K562 (cell line): ENCODE results near the gene GLRX3. TPM values are rescaled to one million over a fixed set of nuclear protein-coding genes. Genes with fewer than 3 reads are reported as not detected.

Experiments
- ATAC-seq: fragments of 200-7000 bp; cut with Tn5 transposase; 3 replicates; pipeline ENCODE4 v1.9.1; 2020; ENCODE audit warnings: moderate library complexity
- BruUV-seq: library from RNA; stranded (reverse); fragments of 400-500 nt; replicated peaks from 2 replicates; lab custom pipeline; 2021; lab: Mats Ljungman, UMichigan
- CTCF ChIA-PET: fragments of 300-600 bp; formaldehyde crosslinking; extraction: SDS; loops from one replicate; lab custom pipeline; 2021; ENCODE audit warnings: low intra/inter-chr PET ratio; lab: Yijun Ruan, JAX
- POLR2A ChIA-PET: fragments of 300-600, 350-650 bp; sonication (Branson Sonifier 250); formaldehyde crosslinking; extraction: SDS; loops from one replicate; lab custom pipeline; 2021; ENCODE audit warnings: antibody characterized with exemption, inconsistent platforms; lab: Yijun Ruan, JAX
- DNase-seq, 4 experiments: peaks; one replicate each; pipeline versions ENCODE4 v3.0.0 to v3.0.0-alpha.2; 2011 to 2018; ENCODE audit warnings: low spot score in 3 of 4, mixed read lengths in 3 of 4; ENCODE audit errors: extremely low read depth in 1 of 4
- FAIRE-seq: peaks from 2 replicates; lab custom pipeline; 2011; peaks lifted over from hg19 to GRCh38; lab: Jason Lieb, UNC
- H2AFZ ChIP-seq: 2 replicates; pipeline ENCODE4 v1.6.0; 2011; ENCODE audit warnings: low read depth, low read length, control low read depth, inconsistent platforms
- H3K27ac ChIP-seq: fragments of 200-600 bp; 3 replicates; pipeline ENCODE4 v1.8.0; 2011; ENCODE audit warnings: low read depth, mild to moderate bottlenecking, control low read depth, inconsistent platforms, low read length, moderate library complexity, mixed read lengths; ENCODE audit errors: extremely low read depth
- H3K27me3 ChIP-seq, 2 experiments: fragments of 300-600 bp in 1 of 2; 2 replicates in 1 of 2; 3 replicates in 1 of 2; pipeline versions ENCODE4 v1.6.0 to v1.8.0; 2011; ENCODE audit warnings: inconsistent platforms in 2 of 2, low read length in 2 of 2, mild to moderate bottlenecking in 1 of 2, mixed read lengths in 1 of 2, moderate library complexity in 1 of 2; ENCODE audit not compliant: control insufficient read depth in 2 of 2, insufficient read depth in 2 of 2
- H3K36me3 ChIP-seq: fragments of 300-600 bp; 3 replicates; pipeline ENCODE4 v1.8.0; 2011; ENCODE audit warnings: mild to moderate bottlenecking, low read length, inconsistent platforms; ENCODE audit not compliant: control insufficient read depth, insufficient read depth
- H3K4me1 ChIP-seq, 2 experiments: fragments of 200-600 bp in 1 of 2; replicated peaks in 1 of 2; 2 replicates in 1 of 2; 3 replicates in 1 of 2; pipeline versions ENCODE4 v1.5.1 to v1.8.0; 2011; ENCODE audit warnings: inconsistent platforms in 2 of 2, low read length in 2 of 2, mild to moderate bottlenecking in 1 of 2, mixed read lengths in 1 of 2, moderate library complexity in 1 of 2; ENCODE audit not compliant: control insufficient read depth in 2 of 2, insufficient read depth in 2 of 2
- H3K4me2 ChIP-seq: 2 replicates; pipeline ENCODE4 v1.6.1; 2011; ENCODE audit warnings: low read length, control low read depth, inconsistent platforms, mixed read lengths; ENCODE audit not compliant: insufficient read depth
- H3K4me3 ChIP-seq: fragments of 200-600 bp; sonication (generic), shearing (Covaris generic); 2 replicates; pipeline ENCODE4 v1.5.1; 2016; ENCODE audit warnings: control low read depth, inconsistent platforms
- H3K79me2 ChIP-seq: fragments of 200-600 bp; 3 replicates; pipeline ENCODE4 v1.8.0; 2011; ENCODE audit warnings: low read length, inconsistent platforms; ENCODE audit not compliant: control insufficient read depth, insufficient read depth
- H3K9ac ChIP-seq, 2 experiments: 2 replicates each; pipeline versions ENCODE4 v1.6.0 to v1.6.1; 2011; ENCODE audit warnings: low read depth in 2 of 2, low read length in 2 of 2, control low read depth in 1 of 2, inconsistent platforms in 1 of 2, mild to moderate bottlenecking in 1 of 2, mixed read lengths in 1 of 2; ENCODE audit not compliant: insufficient read depth in 1 of 2
- H3K9me1 ChIP-seq: one replicate; pipeline ENCODE4 v1.6.0; 2011; ENCODE audit warnings: inconsistent platforms, mild to moderate bottlenecking, low read length, moderate library complexity; ENCODE audit not compliant: control insufficient read depth, insufficient read depth
- H3K9me3 ChIP-seq: replicated peaks from 2 replicates; pipeline ENCODE4 v1.5.1; 2011; ENCODE audit warnings: low read depth, low read length, inconsistent platforms; ENCODE audit not compliant: control insufficient read depth, insufficient read depth
- H4K20me1 ChIP-seq: replicated peaks from 2 replicates; pipeline ENCODE4 v1.6.1; 2011; ENCODE audit warnings: low read length, inconsistent platforms, mixed read lengths; ENCODE audit not compliant: control insufficient read depth, insufficient read depth
- COPS2 ChIP-seq: fragments of 450-650 bp; conservative IDR thresholded peaks from 2 replicates; pipeline ENCODE4 v1.6.1; 2016; ENCODE audit warnings: mild to moderate bottlenecking, moderate library complexity
- CREB1 ChIP-seq, 2 experiments: sonication (generic) in 1 of 2; formaldehyde crosslinking in 1 of 2; IDR thresholded peaks; 2 replicates each; pipeline versions ENCODE4 v1.6.1 to v1.8.0; 2012 to 2022; ENCODE audit warnings: inconsistent platforms in 1 of 2, mild to moderate bottlenecking in 1 of 2, missing genetic modification reagents in 1 of 2, moderate library complexity in 1 of 2
- ELF2 ChIP-seq: fragments of 250-450 bp; sonication (Bioruptor Pico); IDR thresholded peaks from 2 replicates; pipeline ENCODE4 v1.5.0; 2021; ENCODE audit warnings: mild to moderate bottlenecking
- GABPB1 ChIP-seq: sonication (generic); formaldehyde crosslinking; IDR thresholded peaks from 2 replicates; pipeline ENCODE4 v1.8.0; 2022; ENCODE audit warnings: mild to moderate bottlenecking, missing genetic modification reagents
- GATAD2A ChIP-seq: fragments of 450-650 bp; IDR thresholded peaks from 2 replicates; pipeline ENCODE4 v1.6.1; 2017
- MAFG ChIP-seq: fragments of 450-650 bp; conservative IDR thresholded peaks from 2 replicates; pipeline ENCODE4 v1.6.1; 2016; ENCODE audit warnings: missing genetic modification characterization, missing compliant biosample characterization
- PHF21A ChIP-seq: fragments of 450-650 bp; IDR thresholded peaks from 2 replicates; pipeline ENCODE4 v1.6.1; 2017; ENCODE audit warnings: low read depth, borderline replicate concordance
- RFX7 ChIP-seq: fragments of 250-450 bp; sonication (Bioruptor Pico); IDR thresholded peaks from 2 replicates; pipeline ENCODE4 v1.5.1; 2021; ENCODE audit warnings: mild to moderate bottlenecking
- TBL1XR1 ChIP-seq, 2 experiments: IDR thresholded peaks; 2 replicates each; pipeline ENCODE4 v1.6.1; 2012; ENCODE audit warnings: improper control_type of control experiment in 2 of 2, low read length in 2 of 2, mild to moderate bottlenecking in 1 of 2
- TRIM24 ChIP-seq, 2 experiments: fragments of 450-650 bp; IDR thresholded peaks; 2 replicates each; pipeline ENCODE4 v1.6.1; 2016
- WGBS: fragments of 100-300 bp; shearing (Covaris generic); methylation state at CpG from one replicate; pipeline ENCODE4 v1.1.6; 2016; ENCODE audit warnings: low coverage, mixed read lengths; ENCODE audit not compliant: insufficient coverage; ENCODE audit errors: missing lambda C conversion rate; 5-methylcytosine and 5-hydroxymethylcytosine counted together
- in situ Hi-C: fragments of 300-500 bp; cut with MboI; formaldehyde crosslinking; loops from 4 replicates; pipeline ENCODE4 v1.15.0; 2018; ENCODE audit warnings: inconsistent platforms, mixed read lengths
- intact Hi-C: fragments of 100-400 bp; cut with micrococcal nuclease; formaldehyde crosslinking; loops from 2 replicates; pipeline ENCODE4 v1.14.2; 2022
- polyA plus RNA-seq, 8 experiments: library from polyadenylated mRNA; depleted of rRNA in 4 of 8; stranded (reverse) in 5 of 8; unstranded in 3 of 8; fragments of >200 nt; fragmentation: Nextera tagmentation in 2 of 8; fragmentation: Illumina TruSeq in 1 of 8; extraction: Ambion mirVana in 2 of 8; extraction: Trizol in 1 of 8; gene quantifications; 2 replicates each; pipeline versions ENCODE4 v1.2.1 to v1.2.3, GENCODE V29; 2011 to 2014; ENCODE audit warnings: inconsistent platforms in 1 of 8, missing spikeins in 1 of 8
- total RNA-seq, 7 experiments: library from RNA; depleted of rRNA in 6 of 7; stranded (reverse); fragments of >200 nt in 6 of 7; fragmentation: Illumina TruSeq in 2 of 7; extraction: Trizol in 2 of 7; gene quantifications; 2 replicates each; pipeline versions ENCODE4 v1.2.1 to v1.2.3, GENCODE V29; 2011 to 2021; ENCODE audit warnings: low replicate concordance in 1 of 7
- TF ChIP-seq, protein P1 (sequence below): fragments of 250-450 bp; sonication (Bioruptor Pico); IDR thresholded peaks from 2 replicates; pipeline ENCODE4 v1.8.0; 2022; ENCODE audit warnings: moderate library complexity, mild to moderate bottlenecking, inconsistent platforms
- TF ChIP-seq, protein P2 (sequence below): fragments of 250-450 bp; sonication (Bioruptor Pico); IDR thresholded peaks from 2 replicates; pipeline ENCODE4 v1.8.0; 2021; ENCODE audit warnings: mild to moderate bottlenecking, moderate library complexity
- TF ChIP-seq, protein P3 (sequence below): fragments of 200-800 bp; sonication (Bioruptor generic); IDR thresholded peaks from 2 replicates; pipeline ENCODE4 v1.6.1; 2017; ENCODE audit warnings: missing genetic modification characterization, missing compliant biosample characterization
- TF ChIP-seq, protein P4 (sequence below): sonication (generic); formaldehyde crosslinking; IDR thresholded peaks from 2 replicates; pipeline ENCODE4 v1.8.1; 2023; ENCODE audit warnings: mild to moderate bottlenecking, missing genetic modification reagents
- TF ChIP-seq, protein P5 (sequence below), 2 experiments: IDR thresholded peaks; 2 replicates each; pipeline ENCODE4 v1.6.1; 2012; ENCODE audit warnings: improper control_type of control experiment in 2 of 2, low read depth in 2 of 2, low read length in 2 of 2, borderline replicate concordance in 1 of 2

Gene GLRX3
- total and polyA plus RNA-seq, 9 of the 15 experiments (the other 6 are each of a cell fraction or from before 2014, with no cell fraction given): 115 to 190 (median 169) TPM

DNA sequence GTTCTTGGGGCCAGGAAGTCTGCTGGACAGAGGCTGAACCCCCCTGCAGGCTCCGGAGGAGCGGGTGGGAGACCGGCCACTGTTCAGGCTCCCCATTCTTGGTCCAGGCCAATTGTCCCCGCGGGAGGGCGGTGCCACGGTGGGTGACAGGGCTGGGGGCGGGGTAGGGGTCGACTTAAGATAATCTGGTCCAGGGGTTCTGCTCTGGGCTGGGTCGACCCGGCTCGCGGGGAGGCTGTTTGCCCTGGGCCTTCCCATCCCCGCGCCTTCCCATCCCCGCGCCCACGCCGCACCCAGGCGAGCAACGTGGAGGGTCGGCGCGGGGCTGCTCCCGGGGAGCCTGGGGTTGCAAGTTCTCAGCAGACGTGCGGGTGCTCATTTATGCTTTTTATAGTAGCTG, 7.3 kb upstream of the GLRX3 start:
- Histone ChIP-seq H3K27ac (no peak overlapping the region), H3K4me1 (peaks cover 0 to 5% of the 10 kb centered on the region in 2 experiments; a peak in 1 of 5 replicates), H3K9me3 (no peaks in the 10 kb centered on the region), H3K9ac (no peak overlapping the region), H2AFZ (no peak overlapping the region), H4K20me1 (no peaks in the 10 kb centered on the region), H3K4me2 (no peak overlapping the region), H3K4me3 (no peak overlapping the region), H3K9me1 (no peaks in the 10 kb centered on the region), H3K36me3 (no peaks in the 10 kb centered on the region), H3K27me3 (peaks cover 0 to 8% of the 10 kb centered on the region in 2 experiments; a peak in 1 of 5 replicates), H3K79me2 (no peaks in the 10 kb centered on the region)
- DNase-seq: no peak
- intact Hi-C loops: no loop called here
- in situ Hi-C loops: no loop called here
- ChIA-PET POLR2A (interaction anchor here (0.6 kb wide), 1 partner anchor 107 kb away, joined by 3 read pairs; no protein-coding TSS in a partner anchor), CTCF (no interaction called here)
- no TSS peak for BruUV-seq
- WGBS: 57% methylated on average over 3 of the region's 27 CpGs
- no peak for ATAC-seq
- no peak for FAIRE-seq
- TF ChIP-seq, protein P1, sequence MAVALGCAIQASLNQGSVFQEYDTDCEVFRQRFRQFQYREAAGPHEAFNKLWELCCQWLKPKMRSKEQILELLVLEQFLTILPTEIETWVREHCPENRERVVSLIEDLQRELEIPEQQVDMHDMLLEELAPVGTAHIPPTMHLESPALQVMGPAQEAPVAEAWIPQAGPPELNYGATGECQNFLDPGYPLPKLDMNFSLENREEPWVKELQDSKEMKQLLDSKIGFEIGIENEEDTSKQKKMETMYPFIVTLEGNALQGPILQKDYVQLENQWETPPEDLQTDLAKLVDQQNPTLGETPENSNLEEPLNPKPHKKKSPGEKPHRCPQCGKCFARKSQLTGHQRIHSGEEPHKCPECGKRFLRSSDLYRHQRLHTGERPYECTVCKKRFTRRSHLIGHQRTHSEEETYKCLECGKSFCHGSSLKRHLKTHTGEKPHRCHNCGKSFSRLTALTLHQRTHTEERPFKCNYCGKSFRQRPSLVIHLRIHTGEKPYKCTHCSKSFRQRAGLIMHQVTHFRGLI (CRISPR knock-in tag): no peak
- TF ChIP-seq GABPB1 (CRISPR knock-in tag) (no peak), PHF21A (no peak), ELF2 (CRISPR knock-in tag) (no peak), COPS2 (no peak), TBL1XR1 (IDR thresholded peaks at IDR 0.05; ENCODE audit: low read length in 2 of 2) (no peak), GATAD2A (no peak), MAFG (tag) (no peak), RFX7 (CRISPR knock-in tag) (no peak), CREB1 (IDR thresholded peaks at IDR 0.05) (no peak), CREB1 (CRISPR knock-in tag; IDR thresholded peaks at IDR 0.05) (no peak), TRIM24 (IDR thresholded peaks at IDR 0.05) (no peak)
- TF ChIP-seq, protein P2, sequence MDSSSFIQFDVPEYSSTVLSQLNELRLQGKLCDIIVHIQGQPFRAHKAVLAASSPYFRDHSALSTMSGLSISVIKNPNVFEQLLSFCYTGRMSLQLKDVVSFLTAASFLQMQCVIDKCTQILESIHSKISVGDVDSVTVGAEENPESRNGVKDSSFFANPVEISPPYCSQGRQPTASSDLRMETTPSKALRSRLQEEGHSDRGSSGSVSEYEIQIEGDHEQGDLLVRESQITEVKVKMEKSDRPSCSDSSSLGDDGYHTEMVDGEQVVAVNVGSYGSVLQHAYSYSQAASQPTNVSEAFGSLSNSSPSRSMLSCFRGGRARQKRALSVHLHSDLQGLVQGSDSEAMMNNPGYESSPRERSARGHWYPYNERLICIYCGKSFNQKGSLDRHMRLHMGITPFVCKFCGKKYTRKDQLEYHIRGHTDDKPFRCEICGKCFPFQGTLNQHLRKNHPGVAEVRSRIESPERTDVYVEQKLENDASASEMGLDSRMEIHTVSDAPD (CRISPR knock-in tag): no peak
- TF ChIP-seq, protein P3, sequence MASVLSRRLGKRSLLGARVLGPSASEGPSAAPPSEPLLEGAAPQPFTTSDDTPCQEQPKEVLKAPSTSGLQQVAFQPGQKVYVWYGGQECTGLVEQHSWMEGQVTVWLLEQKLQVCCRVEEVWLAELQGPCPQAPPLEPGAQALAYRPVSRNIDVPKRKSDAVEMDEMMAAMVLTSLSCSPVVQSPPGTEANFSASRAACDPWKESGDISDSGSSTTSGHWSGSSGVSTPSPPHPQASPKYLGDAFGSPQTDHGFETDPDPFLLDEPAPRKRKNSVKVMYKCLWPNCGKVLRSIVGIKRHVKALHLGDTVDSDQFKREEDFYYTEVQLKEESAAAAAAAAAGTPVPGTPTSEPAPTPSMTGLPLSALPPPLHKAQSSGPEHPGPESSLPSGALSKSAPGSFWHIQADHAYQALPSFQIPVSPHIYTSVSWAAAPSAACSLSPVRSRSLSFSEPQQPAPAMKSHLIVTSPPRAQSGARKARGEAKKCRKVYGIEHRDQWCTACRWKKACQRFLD (CRISPR knock-in tag): no peak
- TF ChIP-seq, protein P4, sequence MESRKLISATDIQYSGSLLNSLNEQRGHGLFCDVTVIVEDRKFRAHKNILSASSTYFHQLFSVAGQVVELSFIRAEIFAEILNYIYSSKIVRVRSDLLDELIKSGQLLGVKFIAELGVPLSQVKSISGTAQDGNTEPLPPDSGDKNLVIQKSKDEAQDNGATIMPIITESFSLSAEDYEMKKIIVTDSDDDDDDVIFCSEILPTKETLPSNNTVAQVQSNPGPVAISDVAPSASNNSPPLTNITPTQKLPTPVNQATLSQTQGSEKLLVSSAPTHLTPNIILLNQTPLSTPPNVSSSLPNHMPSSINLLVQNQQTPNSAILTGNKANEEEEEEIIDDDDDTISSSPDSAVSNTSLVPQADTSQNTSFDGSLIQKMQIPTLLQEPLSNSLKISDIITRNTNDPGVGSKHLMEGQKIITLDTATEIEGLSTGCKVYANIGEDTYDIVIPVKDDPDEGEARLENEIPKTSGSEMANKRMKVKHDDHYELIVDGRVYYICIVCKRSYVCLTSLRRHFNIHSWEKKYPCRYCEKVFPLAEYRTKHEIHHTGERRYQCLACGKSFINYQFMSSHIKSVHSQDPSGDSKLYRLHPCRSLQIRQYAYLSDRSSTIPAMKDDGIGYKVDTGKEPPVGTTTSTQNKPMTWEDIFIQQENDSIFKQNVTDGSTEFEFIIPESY (CRISPR knock-in tag): no peak
- TF ChIP-seq, protein P5, sequence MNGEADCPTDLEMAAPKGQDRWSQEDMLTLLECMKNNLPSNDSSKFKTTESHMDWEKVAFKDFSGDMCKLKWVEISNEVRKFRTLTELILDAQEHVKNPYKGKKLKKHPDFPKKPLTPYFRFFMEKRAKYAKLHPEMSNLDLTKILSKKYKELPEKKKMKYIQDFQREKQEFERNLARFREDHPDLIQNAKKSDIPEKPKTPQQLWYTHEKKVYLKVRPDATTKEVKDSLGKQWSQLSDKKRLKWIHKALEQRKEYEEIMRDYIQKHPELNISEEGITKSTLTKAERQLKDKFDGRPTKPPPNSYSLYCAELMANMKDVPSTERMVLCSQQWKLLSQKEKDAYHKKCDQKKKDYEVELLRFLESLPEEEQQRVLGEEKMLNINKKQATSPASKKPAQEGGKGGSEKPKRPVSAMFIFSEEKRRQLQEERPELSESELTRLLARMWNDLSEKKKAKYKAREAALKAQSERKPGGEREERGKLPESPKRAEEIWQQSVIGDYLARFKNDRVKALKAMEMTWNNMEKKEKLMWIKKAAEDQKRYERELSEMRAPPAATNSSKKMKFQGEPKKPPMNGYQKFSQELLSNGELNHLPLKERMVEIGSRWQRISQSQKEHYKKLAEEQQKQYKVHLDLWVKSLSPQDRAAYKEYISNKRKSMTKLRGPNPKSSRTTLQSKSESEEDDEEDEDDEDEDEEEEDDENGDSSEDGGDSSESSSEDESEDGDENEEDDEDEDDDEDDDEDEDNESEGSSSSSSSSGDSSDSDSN (IDR thresholded peaks at IDR 0.05; ENCODE audit: borderline replicate concordance in 1 of 2, low read depth in 2 of 2, low read length in 2 of 2): no peak
